Amygdala (tissue), 56 donors: ENCODE results near the gene ABL1.

Experiments
- DNase-seq, 56 donors: peaks; one replicate each; lab custom pipeline; 2025; lab: John Stamatoyannopoulos, UW

ABL1 gene

GRCh38 chr9:130869250-130869649 is 34.2 kb downstream of the ABL1 start:
- peak in 3 of 56 donors; percentile 23 to 52 (median 26) for DNase-seq

- DNase-seq = peak in 3 of 56 donors; percentile 16 to 33 (median 22)
These were observed 35.7 kb downstream of the ABL1 start for GRCh38 chr9:130870491-130871381.

- no peak for DNase-seq
These were observed 36.5 kb downstream of the ABL1 start for GRCh38 chr9:130871395-130872062.

DNA sequence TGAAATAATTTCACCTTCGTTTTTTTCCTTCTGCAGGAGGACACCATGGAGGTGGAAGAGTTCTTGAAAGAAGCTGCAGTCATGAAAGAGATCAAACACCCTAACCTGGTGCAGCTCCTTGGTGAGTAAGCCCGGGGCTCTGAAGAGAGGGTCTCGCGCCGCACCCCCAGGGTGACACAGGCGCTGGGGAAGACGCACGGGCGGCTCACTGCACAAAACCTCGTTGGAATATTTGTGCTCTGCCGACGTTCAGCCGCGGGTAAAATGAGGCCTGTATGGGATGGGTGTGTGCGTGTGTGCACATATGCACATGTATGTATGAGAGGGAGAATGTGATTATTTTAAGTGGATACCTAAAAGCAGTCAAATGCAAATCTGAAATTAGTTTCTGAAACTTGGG is 37.0 kb downstream of the ABL1 start:
- DNase-seq = no peak

- DNase-seq = no peak
These were observed 37.5 kb downstream of the ABL1 start for GRCh38 chr9:130872508-130872907.

- peak in 42 of 56 donors; percentile 21 to 87 (median 56) for DNase-seq
These were observed 38.0 kb downstream of the ABL1 start for GRCh38 chr9:130872912-130873503.

DNA sequence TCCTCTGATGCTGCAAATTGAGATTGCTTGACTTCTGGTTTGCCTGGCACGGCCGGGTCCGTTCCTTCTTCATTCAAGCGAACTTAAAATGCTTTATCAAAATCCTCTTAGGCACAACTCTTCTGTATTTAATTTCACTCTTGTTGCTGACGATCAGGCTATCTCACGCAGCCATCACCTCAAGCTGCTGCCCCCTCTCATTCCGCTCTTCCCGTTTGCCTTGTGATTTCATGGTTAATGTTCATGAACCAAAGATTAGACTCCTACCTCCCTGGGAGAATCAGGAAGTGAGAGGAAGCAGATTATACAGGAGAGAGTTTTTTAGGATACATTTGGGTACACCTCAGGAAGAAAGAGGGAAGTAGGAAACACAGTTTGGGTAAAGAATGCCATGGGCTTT is 38.9 kb downstream of the ABL1 start:
- DNase-seq = no peak

GRCh38 chr9:130874783-130875182 is 39.7 kb downstream of the ABL1 start:
- DNase-seq = no peak

DNA sequence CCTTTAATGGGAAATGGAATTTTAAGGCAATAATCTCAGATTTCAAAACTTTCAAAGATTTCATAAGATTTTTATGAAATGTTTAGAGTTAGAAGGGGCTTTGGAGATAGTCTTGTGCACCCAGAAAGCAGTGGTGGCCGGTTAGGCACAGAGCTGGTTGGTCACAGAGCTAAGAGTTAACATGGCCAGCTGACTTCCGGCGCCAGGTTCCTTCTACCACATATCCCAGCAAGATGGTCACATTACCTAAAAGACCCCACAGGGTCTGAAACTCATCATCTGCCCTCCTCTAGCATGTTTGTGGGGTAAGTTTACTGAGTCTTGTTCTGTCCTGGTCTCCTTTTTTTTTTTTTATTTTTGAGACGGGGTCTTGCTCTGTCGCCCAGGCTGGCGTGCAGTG is 42.2 kb downstream of the ABL1 start:
- no peak for DNase-seq

- no peak for DNase-seq
These were observed 43.2 kb downstream of the ABL1 start for GRCh38 chr9:130878295-130878694.

DNA sequence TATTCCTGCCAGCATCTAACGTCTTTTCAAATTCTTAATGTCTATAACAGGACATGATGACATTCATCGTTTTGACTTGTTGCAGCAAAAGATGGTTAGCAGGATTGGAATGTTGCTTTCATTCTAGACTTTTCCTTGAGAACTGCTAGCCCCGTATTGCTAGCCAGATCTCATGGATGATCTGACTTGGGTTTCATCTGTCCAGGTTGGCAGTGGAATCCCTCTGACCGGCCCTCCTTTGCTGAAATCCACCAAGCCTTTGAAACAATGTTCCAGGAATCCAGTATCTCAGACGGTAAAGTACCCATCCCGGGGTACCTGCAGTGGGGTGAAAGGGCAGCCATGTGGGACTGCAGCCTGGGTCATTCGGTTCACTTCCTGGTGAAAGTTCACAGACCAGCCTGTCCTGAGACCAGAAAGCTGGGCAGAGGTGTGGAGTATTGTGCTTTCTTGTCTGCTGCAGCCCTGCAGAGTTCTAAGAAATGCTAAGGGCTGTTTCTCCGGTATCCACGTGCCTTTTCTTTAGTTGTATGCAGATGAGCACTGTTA is 44.9 kb downstream of the ABL1 start:
- no peak for DNase-seq

GRCh38 chr9:130880599-130881220 is 45.7 kb downstream of the ABL1 start:
- DNase-seq = no peak

GRCh38 chr9:130881516-130881915 is 46.5 kb downstream of the ABL1 start:
- no peak for DNase-seq

- no peak for DNase-seq
These were observed 47.7 kb downstream of the ABL1 start for GRCh38 chr9:130882696-130883225.

DNA sequence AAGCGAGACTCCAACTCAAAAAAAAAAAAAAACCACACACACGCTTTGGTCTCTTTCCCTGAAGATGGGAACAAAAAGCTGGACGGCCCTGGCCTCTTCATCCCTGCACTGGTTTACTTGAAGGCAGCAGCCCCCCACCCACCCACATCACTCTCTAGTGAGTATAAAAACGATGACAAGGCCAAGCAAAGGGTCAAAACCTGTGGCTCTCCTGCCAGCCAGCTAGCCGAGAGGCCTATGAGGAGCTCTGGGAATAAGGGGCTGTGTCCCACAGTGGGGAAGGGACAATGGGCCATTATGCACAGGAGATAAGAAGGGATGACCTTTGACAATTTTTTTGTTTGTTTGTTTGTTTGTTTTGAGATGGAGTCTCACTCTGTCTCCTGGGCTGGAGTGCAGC is 48.4 kb downstream of the ABL1 start:
- no peak for DNase-seq

DNA sequence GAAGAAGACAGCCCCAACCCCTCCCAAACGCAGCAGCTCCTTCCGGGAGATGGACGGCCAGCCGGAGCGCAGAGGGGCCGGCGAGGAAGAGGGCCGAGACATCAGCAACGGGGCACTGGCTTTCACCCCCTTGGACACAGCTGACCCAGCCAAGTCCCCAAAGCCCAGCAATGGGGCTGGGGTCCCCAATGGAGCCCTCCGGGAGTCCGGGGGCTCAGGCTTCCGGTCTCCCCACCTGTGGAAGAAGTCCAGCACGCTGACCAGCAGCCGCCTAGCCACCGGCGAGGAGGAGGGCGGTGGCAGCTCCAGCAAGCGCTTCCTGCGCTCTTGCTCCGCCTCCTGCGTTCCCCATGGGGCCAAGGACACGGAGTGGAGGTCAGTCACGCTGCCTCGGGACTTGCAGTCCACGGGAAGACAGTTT is 49.1 kb downstream of the ABL1 start:
- DNase-seq = no peak

DNA sequence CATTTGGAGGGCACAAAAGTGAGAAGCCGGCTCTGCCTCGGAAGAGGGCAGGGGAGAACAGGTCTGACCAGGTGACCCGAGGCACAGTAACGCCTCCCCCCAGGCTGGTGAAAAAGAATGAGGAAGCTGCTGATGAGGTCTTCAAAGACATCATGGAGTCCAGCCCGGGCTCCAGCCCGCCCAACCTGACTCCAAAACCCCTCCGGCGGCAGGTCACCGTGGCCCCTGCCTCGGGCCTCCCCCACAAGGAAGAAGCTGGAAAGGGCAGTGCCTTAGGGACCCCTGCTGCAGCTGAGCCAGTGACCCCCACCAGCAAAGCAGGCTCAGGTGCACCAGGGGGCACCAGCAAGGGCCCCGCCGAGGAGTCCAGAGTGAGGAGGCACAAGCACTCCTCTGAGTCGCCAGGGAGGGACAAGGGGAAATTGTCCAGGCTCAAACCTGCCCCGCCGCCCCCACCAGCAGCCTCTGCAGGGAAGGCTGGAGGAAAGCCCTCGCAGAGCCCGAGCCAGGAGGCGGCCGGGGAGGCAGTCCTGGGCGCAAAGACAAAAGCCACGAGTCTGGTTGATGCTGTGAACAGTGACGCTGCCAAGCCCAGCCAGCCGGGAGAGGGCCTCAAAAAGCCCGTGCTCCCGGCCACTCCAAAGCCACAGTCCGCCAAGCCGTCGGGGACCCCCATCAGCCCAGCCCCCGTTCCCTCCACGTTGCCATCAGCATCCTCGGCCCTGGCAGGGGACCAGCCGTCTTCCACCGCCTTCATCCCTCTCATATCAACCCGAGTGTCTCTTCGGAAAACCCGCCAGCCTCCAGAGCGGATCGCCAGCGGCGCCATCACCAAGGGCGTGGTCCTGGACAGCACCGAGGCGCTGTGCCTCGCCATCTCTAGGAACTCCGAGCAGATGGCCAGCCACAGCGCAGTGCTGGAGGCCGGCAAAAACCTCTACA is 49.8 kb downstream of the ABL1 start:
- DNase-seq = peak in 32 of 56 donors; percentile 11 to 79 (median 46)

- no peak for DNase-seq
These were observed 50.7 kb downstream of the ABL1 start for GRCh38 chr9:130885484-130886375.
